H1 (cell line): Measurements from ENCODE around the gene ULK2. TPM values are rescaled to one million over a fixed set of nuclear protein-coding genes. Genes with fewer than 3 reads are reported as not detected.

Source experiments
- polyA plus RNA-seq, 7 experiments: library from polyadenylated mRNA; depleted of rRNA in 3 of 7; stranded (reverse) in 5 of 7; unstranded in 2 of 7; fragments of >200 nt in 5 of 7; fragments of 200-250 nt in 2 of 7; gene quantifications; 1 replicate in 5 of 7; 2 replicates in 1 of 7; 4 replicates in 1 of 7; pipeline versions ENCODE4 v1.2.1 to v1.2.3, GENCODE V29; 2011 to 2013; ENCODE audit warnings: missing spikeins in 2 of 7, mixed read lengths in 2 of 7
- total RNA-seq: library from RNA; stranded (reverse); fragmentation: NEBNext Ultra II Directional; extraction: Animal tissue kit (Norgen Biotek cat#: 25700); gene quantifications from 2 replicates; pipeline ENCODE4 v1.2.1, GENCODE V29; 2021
- TF ChIP-seq, protein P1 (sequence below): fragments of 300-600 bp; sonication (generic); IDR thresholded peaks from 2 replicates; pipeline ENCODE4 v1.7.1; 2012; ENCODE audit warnings: low read length, moderate library complexity, mild to moderate bottlenecking, inconsistent platforms; ENCODE audit not compliant: insufficient replicate concordance

The ULK2 gene
- total and polyA plus RNA-seq, 2 of the 8 experiments (the other 6 are each of a cell fraction or from before 2014, with no cell fraction given), result 5.3 to 9.8 TPM

DNA sequence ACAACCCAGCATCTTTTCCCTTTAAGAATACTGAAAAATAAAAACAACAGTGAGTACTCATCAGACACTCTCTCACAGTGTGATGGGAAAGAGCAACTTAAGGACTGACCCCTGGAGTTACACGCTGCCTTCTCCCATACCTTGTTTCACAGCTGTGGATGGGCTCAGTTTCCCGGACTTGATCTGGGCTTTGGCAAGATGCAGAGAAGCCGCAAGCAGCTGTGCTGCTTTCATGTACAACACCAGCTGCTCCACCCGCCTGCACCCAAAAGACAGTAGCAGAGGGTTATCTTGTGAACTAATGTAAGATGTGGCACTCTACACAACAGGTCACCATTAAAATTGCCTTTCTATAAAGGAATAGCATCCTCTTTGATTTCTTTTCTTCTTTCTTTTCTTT, 86.9 kb downstream of the ULK2 start (continued):
- TF ChIP-seq, protein P1, sequence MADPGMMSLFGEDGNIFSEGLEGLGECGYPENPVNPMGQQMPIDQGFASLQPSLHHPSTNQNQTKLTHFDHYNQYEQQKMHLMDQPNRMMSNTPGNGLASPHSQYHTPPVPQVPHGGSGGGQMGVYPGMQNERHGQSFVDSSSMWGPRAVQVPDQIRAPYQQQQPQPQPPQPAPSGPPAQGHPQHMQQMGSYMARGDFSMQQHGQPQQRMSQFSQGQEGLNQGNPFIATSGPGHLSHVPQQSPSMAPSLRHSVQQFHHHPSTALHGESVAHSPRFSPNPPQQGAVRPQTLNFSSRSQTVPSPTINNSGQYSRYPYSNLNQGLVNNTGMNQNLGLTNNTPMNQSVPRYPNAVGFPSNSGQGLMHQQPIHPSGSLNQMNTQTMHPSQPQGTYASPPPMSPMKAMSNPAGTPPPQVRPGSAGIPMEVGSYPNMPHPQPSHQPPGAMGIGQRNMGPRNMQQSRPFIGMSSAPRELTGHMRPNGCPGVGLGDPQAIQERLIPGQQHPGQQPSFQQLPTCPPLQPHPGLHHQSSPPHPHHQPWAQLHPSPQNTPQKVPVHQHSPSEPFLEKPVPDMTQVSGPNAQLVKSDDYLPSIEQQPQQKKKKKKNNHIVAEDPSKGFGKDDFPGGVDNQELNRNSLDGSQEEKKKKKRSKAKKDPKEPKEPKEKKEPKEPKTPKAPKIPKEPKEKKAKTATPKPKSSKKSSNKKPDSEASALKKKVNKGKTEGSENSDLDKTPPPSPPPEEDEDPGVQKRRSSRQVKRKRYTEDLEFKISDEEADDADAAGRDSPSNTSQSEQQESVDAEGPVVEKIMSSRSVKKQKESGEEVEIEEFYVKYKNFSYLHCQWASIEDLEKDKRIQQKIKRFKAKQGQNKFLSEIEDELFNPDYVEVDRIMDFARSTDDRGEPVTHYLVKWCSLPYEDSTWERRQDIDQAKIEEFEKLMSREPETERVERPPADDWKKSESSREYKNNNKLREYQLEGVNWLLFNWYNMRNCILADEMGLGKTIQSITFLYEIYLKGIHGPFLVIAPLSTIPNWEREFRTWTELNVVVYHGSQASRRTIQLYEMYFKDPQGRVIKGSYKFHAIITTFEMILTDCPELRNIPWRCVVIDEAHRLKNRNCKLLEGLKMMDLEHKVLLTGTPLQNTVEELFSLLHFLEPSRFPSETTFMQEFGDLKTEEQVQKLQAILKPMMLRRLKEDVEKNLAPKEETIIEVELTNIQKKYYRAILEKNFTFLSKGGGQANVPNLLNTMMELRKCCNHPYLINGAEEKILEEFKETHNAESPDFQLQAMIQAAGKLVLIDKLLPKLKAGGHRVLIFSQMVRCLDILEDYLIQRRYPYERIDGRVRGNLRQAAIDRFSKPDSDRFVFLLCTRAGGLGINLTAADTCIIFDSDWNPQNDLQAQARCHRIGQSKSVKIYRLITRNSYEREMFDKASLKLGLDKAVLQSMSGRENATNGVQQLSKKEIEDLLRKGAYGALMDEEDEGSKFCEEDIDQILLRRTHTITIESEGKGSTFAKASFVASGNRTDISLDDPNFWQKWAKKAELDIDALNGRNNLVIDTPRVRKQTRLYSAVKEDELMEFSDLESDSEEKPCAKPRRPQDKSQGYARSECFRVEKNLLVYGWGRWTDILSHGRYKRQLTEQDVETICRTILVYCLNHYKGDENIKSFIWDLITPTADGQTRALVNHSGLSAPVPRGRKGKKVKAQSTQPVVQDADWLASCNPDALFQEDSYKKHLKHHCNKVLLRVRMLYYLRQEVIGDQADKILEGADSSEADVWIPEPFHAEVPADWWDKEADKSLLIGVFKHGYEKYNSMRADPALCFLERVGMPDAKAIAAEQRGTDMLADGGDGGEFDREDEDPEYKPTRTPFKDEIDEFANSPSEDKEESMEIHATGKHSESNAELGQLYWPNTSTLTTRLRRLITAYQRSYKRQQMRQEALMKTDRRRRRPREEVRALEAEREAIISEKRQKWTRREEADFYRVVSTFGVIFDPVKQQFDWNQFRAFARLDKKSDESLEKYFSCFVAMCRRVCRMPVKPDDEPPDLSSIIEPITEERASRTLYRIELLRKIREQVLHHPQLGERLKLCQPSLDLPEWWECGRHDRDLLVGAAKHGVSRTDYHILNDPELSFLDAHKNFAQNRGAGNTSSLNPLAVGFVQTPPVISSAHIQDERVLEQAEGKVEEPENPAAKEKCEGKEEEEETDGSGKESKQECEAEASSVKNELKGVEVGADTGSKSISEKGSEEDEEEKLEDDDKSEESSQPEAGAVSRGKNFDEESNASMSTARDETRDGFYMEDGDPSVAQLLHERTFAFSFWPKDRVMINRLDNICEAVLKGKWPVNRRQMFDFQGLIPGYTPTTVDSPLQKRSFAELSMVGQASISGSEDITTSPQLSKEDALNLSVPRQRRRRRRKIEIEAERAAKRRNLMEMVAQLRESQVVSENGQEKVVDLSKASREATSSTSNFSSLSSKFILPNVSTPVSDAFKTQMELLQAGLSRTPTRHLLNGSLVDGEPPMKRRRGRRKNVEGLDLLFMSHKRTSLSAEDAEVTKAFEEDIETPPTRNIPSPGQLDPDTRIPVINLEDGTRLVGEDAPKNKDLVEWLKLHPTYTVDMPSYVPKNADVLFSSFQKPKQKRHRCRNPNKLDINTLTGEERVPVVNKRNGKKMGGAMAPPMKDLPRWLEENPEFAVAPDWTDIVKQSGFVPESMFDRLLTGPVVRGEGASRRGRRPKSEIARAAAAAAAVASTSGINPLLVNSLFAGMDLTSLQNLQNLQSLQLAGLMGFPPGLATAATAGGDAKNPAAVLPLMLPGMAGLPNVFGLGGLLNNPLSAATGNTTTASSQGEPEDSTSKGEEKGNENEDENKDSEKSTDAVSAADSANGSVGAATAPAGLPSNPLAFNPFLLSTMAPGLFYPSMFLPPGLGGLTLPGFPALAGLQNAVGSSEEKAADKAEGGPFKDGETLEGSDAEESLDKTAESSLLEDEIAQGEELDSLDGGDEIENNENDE, result no peak
